Inflammatory macrophage treated with lipopolysaccharide for 1 hour (primary cell): ENCODE data around the gene GPR158.
"Not testable (repeated sequence)": the region's sequence is repeated elsewhere in the genome, so short reads cannot be mapped to it uniquely, and the experiment has no call there.

ENCODE experiments used
- DNase-seq, 2 donors: peaks; one replicate each; pipeline ENCODE4 v3.0.0-alpha.2; 2020 to 2022

The GPR158 gene

DNA sequence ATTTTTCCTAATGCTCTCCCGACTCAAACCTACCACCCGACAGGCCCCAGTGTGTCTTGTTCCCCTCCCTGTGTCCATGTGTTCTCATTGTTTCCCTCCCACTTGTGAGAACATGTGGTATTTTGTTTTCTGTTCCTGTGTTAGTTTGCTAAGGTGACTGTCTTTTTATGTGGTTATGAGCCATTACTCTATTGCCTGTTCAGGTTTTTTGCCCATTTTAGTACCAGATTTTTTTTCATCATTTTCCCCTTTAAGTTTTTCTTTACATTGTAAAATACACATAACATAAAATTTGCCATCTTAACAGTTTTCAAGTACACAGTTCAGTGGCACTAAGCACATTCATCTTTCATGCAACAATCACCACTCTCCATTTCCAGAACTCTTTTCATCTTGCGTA, 133.5 kb downstream of the GPR158 start:
- no peak for DNase-seq

DNA sequence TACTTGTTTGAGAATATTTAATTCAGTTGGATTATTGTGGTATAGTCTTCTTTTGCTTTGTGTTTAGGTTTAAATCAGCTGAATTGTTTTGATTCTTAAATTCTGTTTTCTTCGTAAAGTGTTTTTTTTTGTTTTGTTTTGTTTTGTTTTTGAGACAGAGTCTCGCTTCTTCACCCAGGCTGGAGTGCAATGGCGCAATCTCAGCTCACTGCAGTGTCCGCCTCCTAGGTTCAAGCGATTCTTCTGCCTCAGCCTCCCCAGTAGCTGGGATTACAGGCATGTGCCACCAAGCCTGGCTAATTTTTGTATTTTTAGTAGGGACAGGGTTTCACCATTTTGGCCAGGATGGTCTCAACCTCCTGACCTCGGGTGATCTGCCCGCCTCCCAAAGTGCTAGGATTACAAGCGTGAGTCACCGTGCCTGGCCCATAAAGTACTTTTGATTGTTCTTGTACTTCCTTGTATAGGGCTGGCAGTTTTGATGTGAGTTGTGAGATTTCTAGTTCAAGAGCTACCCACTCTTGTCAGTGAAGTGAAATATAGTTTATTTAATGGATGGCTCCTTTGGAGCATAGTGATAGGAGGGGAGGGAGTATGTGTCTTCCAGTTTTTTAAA, 142.9 kb downstream of the GPR158 start:
- DNase-seq, result not testable (repeated sequence)

DNA sequence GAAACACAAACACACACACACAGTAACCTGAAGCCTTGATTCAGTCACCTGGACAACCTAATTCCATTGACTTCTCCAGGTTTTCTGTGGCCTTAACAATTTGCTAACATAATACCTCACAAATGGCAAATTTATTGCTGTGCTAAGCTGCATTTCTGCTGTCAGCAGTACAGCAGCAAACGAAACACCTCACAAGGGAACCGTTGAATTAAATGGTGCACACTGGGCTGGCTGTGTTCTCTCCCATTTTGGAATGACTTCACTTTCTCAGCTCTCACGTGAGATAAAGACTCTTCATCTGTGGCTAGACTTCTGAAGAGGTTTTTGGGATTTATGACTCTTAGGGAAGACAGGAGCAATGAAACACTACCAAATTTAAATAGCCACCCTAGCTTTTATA, 152.5 kb downstream of the GPR158 start:
- no peak for DNase-seq

DNA sequence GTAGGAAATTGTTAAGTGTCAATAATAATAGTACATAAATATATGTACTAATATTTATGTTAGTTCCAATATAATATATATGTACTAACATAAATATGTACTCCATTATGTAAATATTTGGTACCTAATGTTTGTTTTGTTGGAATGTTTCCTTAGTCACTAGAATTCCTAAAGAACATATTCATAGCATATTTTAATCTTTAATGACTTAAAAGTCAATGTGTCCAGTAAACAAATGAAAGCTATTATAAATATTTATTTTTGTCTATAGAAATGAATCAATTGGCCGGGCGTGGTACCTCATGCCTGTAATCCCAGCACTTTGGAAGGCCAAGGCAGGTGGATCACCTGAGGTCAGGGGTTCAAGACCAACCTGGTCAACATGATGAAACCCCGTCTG, 153.6 kb downstream of the GPR158 start:
- DNase-seq, result no peak

DNA sequence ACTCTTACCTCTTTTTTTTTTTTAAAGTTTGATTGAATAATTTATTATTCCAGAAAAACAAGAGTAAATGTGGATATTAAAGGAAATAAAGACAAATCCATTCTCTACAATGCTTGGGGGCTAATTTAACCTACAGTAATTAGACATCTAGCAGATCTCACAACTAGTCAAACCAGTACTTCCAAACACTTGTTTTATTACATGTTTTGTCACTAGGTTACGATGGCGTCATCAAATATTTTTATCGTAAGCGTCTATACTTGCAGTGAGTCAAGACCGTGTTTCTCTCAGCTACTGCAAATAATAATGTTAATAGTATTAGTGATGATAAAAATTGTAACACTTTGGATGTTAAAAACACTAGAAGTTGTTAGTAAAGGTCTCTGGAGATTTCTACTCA, 154.8 kb downstream of the GPR158 start:
- DNase-seq, result not testable (repeated sequence)

DNA sequence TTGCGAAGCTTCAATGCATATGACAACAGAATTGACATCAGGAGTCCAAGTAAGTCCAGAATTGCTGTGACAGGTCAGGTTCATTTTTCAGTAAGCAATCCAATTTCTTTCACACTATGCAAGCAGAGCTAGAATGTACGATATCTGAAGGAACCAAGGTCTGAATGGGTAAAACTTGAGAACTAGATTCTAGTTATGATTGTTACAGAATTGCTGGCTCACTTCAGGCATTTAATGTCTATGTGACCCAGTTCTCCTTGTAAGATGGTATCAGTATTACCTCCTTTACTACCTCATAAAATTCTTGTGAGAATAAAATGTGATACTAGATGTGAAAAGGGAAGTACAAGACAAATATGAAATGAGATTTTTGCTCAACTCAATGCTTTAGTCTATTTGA, 159.6 kb downstream of the GPR158 start:
- no peak for DNase-seq

DNA sequence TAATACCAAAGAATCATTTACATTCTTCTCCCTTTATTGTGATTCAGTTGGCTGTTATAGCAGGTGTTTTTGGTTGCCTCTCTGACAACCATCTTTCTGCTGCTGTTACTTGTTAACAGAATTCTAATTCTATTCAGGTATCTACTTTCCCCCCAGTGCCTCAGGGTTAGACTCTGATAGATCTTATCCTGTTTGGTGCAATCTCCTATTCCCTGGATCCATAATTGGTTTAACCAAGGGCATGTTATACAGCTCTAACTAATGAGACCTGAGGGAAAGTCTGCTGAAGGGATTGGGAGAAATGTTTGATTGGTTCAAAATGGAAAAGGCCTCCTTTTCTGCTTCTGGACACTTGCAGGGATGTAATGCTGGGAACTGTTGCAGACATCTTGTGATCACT, 161.5 kb downstream of the GPR158 start:
- no peak for DNase-seq

DNA sequence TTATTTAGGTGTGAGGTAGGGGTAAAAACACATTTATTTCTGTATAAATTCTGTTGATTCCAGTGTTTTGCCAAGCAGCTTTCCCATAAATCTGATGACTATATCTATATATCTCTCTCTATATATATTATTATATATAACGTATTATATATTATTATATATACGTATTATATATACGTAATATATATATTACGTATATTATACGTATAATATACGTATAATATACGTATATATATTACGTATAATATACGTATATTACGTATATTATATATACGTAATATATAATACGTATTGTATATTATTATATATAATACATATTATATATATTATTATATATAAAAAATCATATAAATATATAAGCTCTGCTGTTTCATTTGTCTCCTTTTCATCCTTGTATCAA, 163.5 kb downstream of the GPR158 start:
- DNase-seq, result no peak

DNA sequence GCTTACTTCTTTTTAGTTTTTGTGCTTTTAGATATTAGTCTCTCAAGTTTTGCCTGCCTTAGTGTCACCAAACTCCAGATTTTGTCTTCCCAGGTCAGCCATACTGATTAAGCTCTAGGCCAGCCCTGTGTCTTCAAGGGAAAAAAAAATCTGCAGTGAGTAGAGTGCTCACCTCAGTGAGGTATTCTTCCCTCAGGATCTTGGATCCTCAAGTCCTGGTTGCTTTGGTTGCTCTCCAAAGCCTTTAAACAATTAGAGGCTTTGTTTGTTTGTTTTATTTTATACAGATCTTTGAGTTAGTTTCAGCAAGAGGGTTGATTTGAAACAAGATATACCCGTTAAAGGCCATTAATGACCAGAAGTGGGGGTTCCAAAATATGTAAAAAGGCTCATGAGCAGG, 165.2 kb downstream of the GPR158 start:
- DNase-seq, result no peak

DNA sequence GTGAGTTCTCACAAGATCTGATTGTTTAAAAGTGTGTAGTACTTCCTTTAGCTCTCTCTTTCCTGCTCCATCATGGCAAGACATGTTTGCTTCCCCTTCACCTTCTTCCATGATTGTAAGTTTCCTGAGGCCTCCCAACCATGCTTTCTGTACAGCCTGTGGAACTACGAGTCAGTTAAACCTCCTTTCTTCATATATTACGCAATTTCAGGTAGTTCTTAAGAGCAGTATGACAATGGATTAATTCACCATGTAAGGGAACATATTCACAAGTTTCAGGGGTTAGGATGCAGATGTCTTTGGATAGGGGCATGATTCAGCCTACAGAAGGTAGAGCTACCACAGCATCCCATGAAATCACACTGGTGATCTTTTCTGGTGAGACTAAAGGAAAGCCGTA, 174.7 kb downstream of the GPR158 start:
- DNase-seq, result no peak

DNA sequence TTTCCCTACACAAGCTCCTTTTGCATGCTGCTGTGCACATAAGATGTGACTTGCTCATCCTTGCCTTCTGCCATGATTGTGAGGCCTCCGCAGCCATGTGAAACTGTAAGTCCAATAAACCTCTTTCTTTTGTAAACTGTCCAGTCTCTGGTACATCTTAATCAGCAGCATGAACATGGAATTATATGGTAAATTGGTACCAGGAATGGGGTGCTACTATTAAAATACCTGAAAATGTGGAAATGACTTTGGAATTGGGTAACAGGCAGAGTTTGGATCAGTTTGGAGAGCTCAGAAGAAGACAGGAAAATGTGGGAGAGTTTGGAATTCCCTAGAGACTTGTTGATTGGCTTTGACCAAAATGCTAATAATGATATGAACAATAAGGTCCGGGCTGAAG, 181.8 kb downstream of the GPR158 start:
- DNase-seq, result no peak

DNA sequence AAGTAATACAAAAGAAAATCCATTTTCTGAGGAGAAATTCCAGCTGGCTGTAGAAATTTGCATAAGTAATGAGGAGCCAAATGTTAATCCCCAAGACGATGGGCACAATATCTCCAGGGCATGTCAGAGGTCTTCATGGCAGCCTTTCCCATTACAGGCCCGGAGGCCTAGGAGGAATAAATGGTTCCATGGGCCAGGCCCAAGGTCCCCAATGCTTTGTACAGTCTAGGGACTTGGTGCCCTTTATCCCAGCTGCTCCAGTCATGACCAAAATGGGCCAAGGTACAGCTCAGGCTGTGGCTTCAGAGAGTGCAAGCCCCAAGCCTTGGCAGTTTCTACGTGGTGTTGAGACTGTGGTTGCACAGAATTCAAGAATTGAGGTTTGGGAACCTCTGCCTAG, 182.5 kb downstream of the GPR158 start:
- no peak for DNase-seq

DNA sequence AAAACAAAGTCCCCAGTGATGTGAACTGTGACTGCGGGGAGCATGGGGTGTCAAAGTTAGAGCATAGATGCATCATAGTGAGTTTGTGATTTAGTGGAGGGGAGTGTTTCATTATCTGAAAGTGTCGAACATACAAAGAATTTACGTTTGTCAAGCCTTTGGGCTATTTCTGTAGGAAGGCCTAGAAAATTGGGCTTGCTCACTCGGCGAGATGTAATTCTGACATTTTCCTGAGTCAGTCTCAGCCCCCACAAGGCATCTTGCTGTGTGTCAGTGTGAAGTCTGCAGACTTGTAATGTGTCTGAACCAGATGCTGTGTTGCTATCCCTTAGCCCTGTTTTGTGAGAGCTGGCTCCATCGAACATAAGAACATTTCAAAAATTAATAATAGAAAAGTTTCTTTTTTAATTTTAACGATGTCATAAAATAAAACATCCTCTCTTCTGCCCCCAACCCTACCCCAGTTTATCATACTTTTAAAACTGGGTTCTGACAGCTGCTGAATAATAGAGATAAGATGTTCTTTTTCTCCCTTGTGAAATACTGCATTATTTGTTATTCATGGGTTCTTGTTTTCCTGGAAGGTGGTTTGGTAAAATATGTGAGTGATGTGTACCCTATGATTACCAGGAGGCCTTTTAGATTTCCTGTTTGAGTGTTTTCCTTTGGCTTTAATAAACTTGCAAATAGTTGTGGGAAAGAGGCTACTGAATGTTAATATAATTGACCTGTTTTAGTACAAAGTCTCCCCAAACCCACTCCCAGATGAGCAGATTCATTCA, 207.4 kb downstream of the GPR158 start:
- DNase-seq, result no peak

DNA sequence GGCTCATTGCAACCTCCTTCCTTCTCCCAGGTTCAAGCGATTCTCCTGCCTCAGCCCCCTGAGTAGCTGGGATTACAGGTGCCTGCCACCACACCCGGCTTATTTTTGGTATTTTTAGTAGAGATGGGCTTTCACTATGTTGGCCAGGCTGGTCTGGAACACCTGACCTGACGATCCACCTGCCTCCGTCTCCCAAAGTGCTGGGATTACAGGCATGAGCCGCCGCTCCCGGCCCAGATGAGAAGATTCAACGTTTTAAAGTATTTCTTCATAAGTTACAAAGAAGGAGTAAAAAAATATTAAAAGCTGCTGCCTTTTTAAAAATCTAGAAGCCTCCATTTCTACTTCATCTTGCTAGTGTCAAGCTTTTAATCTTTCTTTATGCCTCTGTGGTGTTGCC, 208.1 kb downstream of the GPR158 start:
- not testable (repeated sequence) for DNase-seq

DNA sequence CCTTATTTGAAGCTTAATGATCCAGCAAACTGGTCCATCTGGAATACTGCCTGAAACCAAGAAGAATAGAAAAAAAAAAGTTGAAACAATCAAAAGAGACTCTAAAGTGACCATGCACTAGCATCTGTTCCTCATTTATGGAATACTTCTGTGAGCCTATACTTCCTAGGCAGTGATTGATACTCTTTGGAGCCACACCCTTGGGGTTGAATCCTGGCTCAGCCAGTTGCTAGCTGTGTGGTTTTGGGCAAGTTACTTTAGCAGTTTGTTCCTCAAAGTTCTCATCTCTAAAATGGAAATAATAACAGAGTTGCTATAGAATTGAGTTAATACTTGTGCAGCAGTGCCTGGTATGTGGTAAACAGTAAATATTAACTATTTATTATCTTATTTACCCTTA, 208.9 kb downstream of the GPR158 start:
- DNase-seq, result no peak

DNA sequence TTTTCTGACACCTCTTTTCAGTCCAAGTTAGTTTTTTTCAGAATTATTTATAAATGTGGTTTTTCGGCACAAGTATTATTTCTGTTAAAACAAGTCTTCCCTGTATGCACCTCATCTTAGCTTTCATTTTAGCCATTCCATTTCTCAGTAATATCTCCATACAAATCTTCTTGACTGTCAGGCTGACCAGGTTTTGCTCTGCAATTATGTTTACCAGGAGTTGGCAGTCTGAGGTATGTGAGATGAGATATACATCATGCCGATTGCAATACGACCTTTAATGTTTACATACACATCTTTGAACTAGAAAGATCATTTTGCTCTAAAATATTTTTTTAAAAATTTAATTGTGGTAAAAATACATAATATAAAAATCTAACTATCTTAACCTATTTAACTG, 209.8 kb downstream of the GPR158 start:
- no peak for DNase-seq

DNA sequence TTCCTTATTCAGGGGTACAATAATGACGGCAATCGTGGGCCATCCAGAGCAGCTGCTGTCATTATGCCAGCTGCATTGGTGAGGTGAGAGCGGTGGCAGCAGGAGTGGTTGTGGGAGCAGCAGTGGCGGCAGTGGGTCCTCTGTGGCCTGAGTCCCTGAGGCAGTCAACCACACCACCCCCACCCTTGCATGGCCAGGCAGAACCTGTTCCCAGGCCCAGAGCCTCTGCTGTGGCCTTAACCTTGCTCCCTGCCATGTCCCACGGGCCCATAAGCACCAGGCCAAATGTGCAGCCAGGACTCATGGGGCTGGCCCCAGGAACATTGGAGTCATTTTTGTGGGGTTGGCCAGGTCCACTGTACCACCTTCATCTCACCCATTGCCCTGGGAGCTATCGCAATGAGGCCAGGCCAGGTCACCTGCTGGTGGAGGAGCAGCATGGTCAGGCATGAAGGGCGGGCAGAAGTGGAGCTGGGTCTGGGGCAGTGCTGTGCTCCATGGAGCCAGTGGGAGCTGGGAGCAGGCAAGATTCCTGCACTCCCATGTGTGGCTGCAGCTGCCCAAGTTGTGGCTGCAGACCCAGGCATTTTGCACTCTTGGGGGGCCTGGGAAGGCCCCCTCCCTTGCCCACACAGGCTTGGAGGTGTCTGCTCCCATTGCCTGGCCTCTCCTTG, 213.5 kb downstream of the GPR158 start:
- no peak for DNase-seq

DNA sequence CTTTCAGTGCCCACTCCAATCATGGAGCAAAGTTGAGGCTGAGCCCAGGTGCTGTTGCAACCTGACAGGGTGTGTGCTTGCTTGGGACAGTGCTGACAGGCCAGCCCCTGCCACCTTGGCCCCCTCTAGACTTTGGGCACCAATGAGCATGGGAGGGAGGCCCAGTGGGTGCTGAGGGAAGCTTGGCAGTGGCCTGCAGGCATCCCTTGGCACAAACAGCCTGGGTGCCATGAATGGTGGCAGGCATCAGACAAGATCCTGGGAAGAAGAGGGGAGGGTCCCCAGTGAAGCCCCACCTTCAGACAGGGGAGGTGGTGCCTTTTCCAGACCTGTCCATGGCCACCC, 214.0 kb downstream of the GPR158 start:
- DNase-seq, result no peak

DNA sequence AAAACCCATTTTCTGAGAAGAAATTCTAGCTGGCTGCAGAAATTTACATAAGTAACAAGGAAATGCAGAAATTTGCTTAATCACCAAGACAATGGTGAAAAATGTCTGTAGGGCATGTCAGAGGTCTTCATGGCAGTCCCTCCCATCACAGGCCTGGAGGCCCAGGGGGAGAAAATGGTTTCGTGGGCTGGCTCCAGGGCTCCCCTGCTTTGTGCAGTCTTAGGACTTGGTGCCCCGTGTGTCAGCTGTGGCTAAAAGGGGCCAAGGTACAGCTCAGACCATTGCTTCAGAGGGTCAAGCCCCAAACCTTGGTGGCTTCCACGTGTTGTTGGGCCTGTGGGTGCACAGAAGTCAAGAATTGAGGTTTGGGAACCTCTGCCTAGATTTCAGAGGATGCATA, 215.9 kb downstream of the GPR158 start:
- no peak for DNase-seq

DNA sequence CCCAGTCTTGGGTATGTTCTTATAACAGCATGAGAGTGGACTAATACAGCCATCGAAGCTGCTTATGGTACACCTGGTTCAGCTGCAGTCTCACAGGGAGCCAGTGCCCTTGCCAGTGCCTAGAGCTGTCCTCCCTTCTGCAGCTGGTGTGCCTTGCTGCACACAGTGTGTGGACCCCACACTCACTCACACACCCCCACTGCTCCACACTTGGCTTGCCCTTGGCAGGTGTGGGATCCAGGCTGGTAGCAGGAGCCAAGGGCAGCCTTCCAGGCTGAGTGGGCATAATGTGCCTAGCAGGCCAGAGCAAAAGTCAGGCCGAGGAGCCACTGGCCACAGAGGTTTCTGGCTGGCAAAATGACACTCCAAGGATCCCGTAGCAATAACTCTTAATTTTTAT, 217.3 kb downstream of the GPR158 start:
- no peak for DNase-seq

DNA sequence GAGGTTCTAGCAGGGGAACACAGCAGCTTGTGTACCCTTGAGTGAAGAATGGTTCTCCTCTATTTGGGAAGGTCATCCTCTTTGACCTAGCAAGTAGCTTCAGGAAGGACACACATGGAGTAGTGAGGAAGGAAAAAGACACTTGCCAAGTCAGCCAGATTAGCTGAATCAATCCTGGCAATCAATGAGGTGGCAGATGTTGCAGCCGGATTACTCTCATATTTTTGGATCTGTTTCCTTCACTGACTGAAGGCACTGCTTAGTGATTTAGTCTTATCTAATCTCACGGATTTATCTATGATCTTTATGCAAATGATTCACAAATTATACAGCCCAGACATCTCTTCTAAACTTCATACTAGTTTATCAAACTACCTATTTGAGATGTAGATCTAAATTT, 218.8 kb downstream of the GPR158 start:
- no peak for DNase-seq

DNA sequence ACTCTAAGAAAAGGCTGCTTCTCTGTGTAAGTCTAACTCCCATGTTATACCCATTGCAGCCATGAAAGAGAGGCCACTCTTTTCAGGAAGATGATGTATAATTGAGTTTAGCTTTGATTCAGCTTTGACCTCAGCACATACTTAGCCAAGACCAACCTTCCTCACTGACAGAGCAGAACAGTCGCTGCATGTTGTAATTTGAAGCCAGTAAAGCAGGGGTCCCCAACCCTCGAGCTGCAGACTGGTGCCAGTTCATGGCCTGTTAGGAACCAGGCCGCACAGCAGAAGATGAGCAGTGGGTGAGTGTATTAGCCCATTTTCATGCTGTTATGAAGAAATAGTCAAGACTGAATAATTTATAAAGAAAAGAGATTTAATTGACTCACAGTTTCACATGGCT, 223.9 kb downstream of the GPR158 start:
- DNase-seq, result no peak

DNA sequence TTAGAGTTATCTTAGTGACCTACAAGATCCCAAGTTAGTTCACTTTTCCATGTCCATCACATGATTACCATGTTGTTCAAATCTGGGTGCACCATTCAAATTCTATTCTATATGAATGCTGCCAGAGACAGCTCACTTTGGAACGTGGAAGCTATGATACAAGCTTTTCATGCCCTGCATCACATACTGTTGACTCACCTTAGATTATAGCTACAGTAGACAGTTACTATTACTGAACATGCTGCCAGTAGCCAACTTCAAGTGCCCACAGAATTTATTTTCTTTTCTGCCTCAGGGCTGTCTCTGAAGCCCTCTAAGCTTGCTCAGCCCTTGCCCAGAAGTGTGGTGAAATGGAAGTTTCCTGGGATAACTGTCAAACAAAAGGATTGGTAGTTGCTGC, 231.1 kb downstream of the GPR158 start:
- DNase-seq, result no peak

DNA sequence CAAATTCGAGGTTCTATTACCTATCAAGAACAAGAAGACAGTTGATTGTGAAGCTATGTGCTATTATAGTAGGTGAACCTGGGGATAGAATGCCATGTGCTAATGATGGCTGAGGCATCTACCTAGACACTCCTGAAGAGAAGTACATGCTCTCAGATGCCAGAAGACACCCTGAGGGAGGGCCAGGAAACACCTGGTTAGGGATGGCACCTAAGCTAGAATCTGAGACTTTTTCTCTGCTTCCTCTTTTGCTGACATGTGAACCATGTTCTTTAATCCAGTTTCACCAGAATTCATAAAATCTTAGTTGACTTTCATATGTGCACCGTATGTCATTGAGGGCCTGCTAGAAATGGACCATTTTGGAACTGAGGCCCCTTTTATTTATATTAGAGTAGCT, 242.8 kb downstream of the GPR158 start:
- DNase-seq, result no peak

DNA sequence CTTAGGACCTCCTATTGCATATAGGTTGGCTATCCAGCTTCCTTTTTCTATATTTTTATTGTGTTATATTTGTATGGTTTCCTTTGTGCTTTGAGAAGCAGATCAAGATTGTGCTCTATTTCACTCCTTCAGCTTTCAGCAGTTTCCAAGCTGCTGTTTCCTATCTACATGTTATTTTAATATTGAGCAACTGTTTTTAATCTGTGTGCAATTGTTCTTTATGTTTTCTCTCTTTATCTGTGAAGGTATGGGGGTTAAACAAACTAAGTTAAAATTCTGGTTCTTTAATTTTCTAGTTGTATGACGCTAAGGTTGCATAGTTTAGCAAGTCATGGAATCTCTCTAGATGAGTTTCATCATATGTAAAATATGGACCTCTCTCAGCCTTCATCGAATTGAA, 251.0 kb downstream of the GPR158 start:
- DNase-seq, result no peak
